Measurements from ENCODE around the gene SLC24A3. TPM values are rescaled to one million over a fixed set of nuclear protein-coding genes. Genes with fewer than 3 reads are reported as not detected.

Gene SLC24A3
- total RNA-seq, 1 experiment from 2014 or later: 0.14 TPM

GRCh38 chr20:19265646-19266374, 53.4 kb downstream of the SLC24A3 start:
- no peak overlapping the region for H3K4me3 ChIP-seq (ENCODE audit: low read depth, low read length)
- Mint-ChIP-seq H3K9me3 (ENCODE audit: unreplicated experiment) (no peaks in the 10 kb centered on the region), H3K27me3 (ENCODE audit: insufficient read depth, unreplicated experiment) (no peaks in the 10 kb centered on the region), H3K27ac (ENCODE audit: unreplicated experiment) (no peak overlapping the region), H3K36me3 (ENCODE audit: insufficient read depth, unreplicated experiment) (no peaks in the 10 kb centered on the region), H3K4me1 (ENCODE audit: low read depth, unreplicated experiment) (no peaks in the 10 kb centered on the region), H3K4me3 (ENCODE audit: unreplicated experiment) (no peak overlapping the region)
- BruUV-seq (replicated peaks): no TSS peak
- ChIA-PET CTCF (interaction anchor here (0.6 kb wide), 1 partner anchor 59 kb away, joined by 3 read pairs; no protein-coding TSS in a partner anchor), POLR2A (no interaction called here)
- no peaks in the 10 kb centered on the region for H3K27me3 ChIP-seq (replicated peaks; ENCODE audit: control insufficient read depth, insufficient read depth, low read length)
- H3K36me3 ChIP-seq (ENCODE audit: control insufficient read depth, insufficient read depth, low read length): no peaks in the 10 kb centered on the region
- no peak for TF ChIP-seq CTCF (IDR thresholded peaks at IDR 0.05; ENCODE audit: insufficient read depth in 1 of 2, low read depth in 1 of 2, low read length in 1 of 2, severe bottlenecking in 1 of 2, unreplicated experiment in 1 of 2)
- no peaks in the 10 kb centered on the region for H3K4me1 ChIP-seq
- intact Hi-C loops (cut with micrococcal nuclease; ENCODE audit: unreplicated experiment): no loop called here
- peak; percentile 63 to 74 for DNase-seq
- H3K9me3 ChIP-seq: no peaks in the 10 kb centered on the region

GRCh38 chr20:19268426-19268825, 56.0 kb downstream of the SLC24A3 start:
- no peaks in the 10 kb centered on the region for H3K9me3 ChIP-seq
- H3K9me3 Mint-ChIP-seq (ENCODE audit: unreplicated experiment): no peaks in the 10 kb centered on the region
- intact Hi-C loops (cut with micrococcal nuclease; ENCODE audit: unreplicated experiment): no loop called here
- no peak overlapping the region for H3K27ac Mint-ChIP-seq (ENCODE audit: unreplicated experiment)
- peaks cover 18% of the 10 kb centered on the region for H3K4me1 Mint-ChIP-seq (ENCODE audit: low read depth, unreplicated experiment)
- no peak overlapping the region for H3K4me3 Mint-ChIP-seq (ENCODE audit: unreplicated experiment)
- no peak for TF ChIP-seq CTCF (IDR thresholded peaks at IDR 0.05; ENCODE audit: insufficient read depth in 1 of 2, low read depth in 1 of 2, low read length in 1 of 2, severe bottlenecking in 1 of 2, unreplicated experiment in 1 of 2)
- no peak overlapping the region for H3K4me3 ChIP-seq (ENCODE audit: low read depth, low read length)
- no peaks in the 10 kb centered on the region for H3K27me3 ChIP-seq (replicated peaks; ENCODE audit: control insufficient read depth, insufficient read depth, low read length)
- POLR2A ChIA-PET: no interaction called here
- H3K36me3 Mint-ChIP-seq (ENCODE audit: insufficient read depth, unreplicated experiment): no peaks in the 10 kb centered on the region
- BruUV-seq (replicated peaks): no TSS peak
- CTCF ChIA-PET: no interaction called here
- no peaks in the 10 kb centered on the region for H3K27me3 Mint-ChIP-seq (ENCODE audit: insufficient read depth, unreplicated experiment)
- H3K4me1 ChIP-seq: peaks cover 17% of the 10 kb centered on the region; the same call in 1 of the 2 replicates
- DNase-seq: no peak
- H3K36me3 ChIP-seq (ENCODE audit: control insufficient read depth, insufficient read depth, low read length): no peaks in the 10 kb centered on the region

- no peaks in the 10 kb centered on the region for H3K36me3 Mint-ChIP-seq (ENCODE audit: insufficient read depth, unreplicated experiment)
- intact Hi-C loops (cut with micrococcal nuclease; ENCODE audit: unreplicated experiment): no loop called here
- peaks cover 31% of the 10 kb centered on the region for H3K4me1 ChIP-seq
- H3K9me3 Mint-ChIP-seq (ENCODE audit: unreplicated experiment): no peaks in the 10 kb centered on the region
- TF ChIP-seq CTCF (IDR thresholded peaks at IDR 0.05; ENCODE audit: insufficient read depth in 1 of 2, low read depth in 1 of 2, low read length in 1 of 2, severe bottlenecking in 1 of 2, unreplicated experiment in 1 of 2): no peak
- no peaks in the 10 kb centered on the region for H3K27me3 ChIP-seq (replicated peaks; ENCODE audit: control insufficient read depth, insufficient read depth, low read length)
- H3K4me3 ChIP-seq (ENCODE audit: low read depth, low read length): no peak overlapping the region
- no TSS peak for BruUV-seq (replicated peaks)
- H3K9me3 ChIP-seq: no peaks in the 10 kb centered on the region
- H3K36me3 ChIP-seq (ENCODE audit: control insufficient read depth, insufficient read depth, low read length): no peaks in the 10 kb centered on the region
- H3K4me3 Mint-ChIP-seq (ENCODE audit: unreplicated experiment): no peak overlapping the region
- H3K4me1 Mint-ChIP-seq (ENCODE audit: low read depth, unreplicated experiment): peaks cover 21% of the 10 kb centered on the region
- CTCF ChIA-PET: no interaction called here
- no peak overlapping the region for H3K27ac Mint-ChIP-seq (ENCODE audit: unreplicated experiment)
- POLR2A ChIA-PET: no interaction called here
- no peaks in the 10 kb centered on the region for H3K27me3 Mint-ChIP-seq (ENCODE audit: insufficient read depth, unreplicated experiment)
- DNase-seq: no peak
These were observed 57.4 kb downstream of the SLC24A3 start for GRCh38 chr20:19269737-19270340.
